HG03520 (cell line): ENCODE results near the gene N4BP2.
A peak's percentile ranks its signal among the peaks of the same experiment; 100 is the strongest.

Source experiments
- ATAC-seq: cut with Tn5 transposase; IDR thresholded peaks from one replicate; pipeline ENCODE4 v1.9.1; 2021; ENCODE audit warnings: mild to moderate bottlenecking, moderate library complexity; ENCODE audit not compliant: unreplicated experiment

Gene N4BP2

GRCh38 chr4:40149960-40150385 lies 93.3 kb downstream of the N4BP2 start:
- no peak for ATAC-seq

- no peak for ATAC-seq
Observed at GRCh38 chr4:40150932-40151331, 94.3 kb downstream of the N4BP2 start.

- no peak for ATAC-seq
Observed at GRCh38 chr4:40152637-40153036, 96.0 kb downstream of the N4BP2 start.

- no peak for ATAC-seq
Observed at GRCh38 chr4:40157436-40157835, 100.8 kb downstream of the N4BP2 start.

- ATAC-seq = no peak
Observed at GRCh38 chr4:40160258-40160657, 103.6 kb downstream of the N4BP2 start.

GRCh38 chr4:40164459-40164858 lies 107.8 kb downstream of the N4BP2 start:
- no peak for ATAC-seq

GRCh38 chr4:40165916-40166315 lies 109.3 kb downstream of the N4BP2 start:
- ATAC-seq = no peak

GRCh38 chr4:40168070-40168469 lies 111.4 kb downstream of the N4BP2 start:
- ATAC-seq = no peak

GRCh38 chr4:40170588-40170987 lies 113.9 kb downstream of the N4BP2 start:
- ATAC-seq = no peak

GRCh38 chr4:40173470-40173875 lies 116.8 kb downstream of the N4BP2 start:
- peak; percentile 76 for ATAC-seq

GRCh38 chr4:40176602-40177001 lies 120.0 kb downstream of the N4BP2 start:
- ATAC-seq = no peak

- no peak for ATAC-seq
Observed at GRCh38 chr4:40177591-40177990, 120.9 kb downstream of the N4BP2 start.

- ATAC-seq = no peak
Observed at GRCh38 chr4:40178672-40179071, 122.0 kb downstream of the N4BP2 start.

- ATAC-seq = no peak
Observed at GRCh38 chr4:40179360-40179759, 122.7 kb downstream of the N4BP2 start.

- ATAC-seq = no peak
Observed at GRCh38 chr4:40180356-40180755, 123.7 kb downstream of the N4BP2 start.

GRCh38 chr4:40182001-40182400 lies 125.4 kb downstream of the N4BP2 start:
- no peak for ATAC-seq

- ATAC-seq = no peak
Observed at GRCh38 chr4:40182954-40183353, 126.3 kb downstream of the N4BP2 start.

- no peak for ATAC-seq
Observed at GRCh38 chr4:40183615-40184411, 127.2 kb downstream of the N4BP2 start.

- ATAC-seq = no peak
Observed at GRCh38 chr4:40185830-40186664, 129.4 kb downstream of the N4BP2 start.

GRCh38 chr4:40186665-40187014 lies 130.0 kb downstream of the N4BP2 start:
- ATAC-seq = no peak

- ATAC-seq = no peak
Observed at GRCh38 chr4:40187386-40187906, 130.8 kb downstream of the N4BP2 start.

GRCh38 chr4:40190019-40190418 lies 133.4 kb downstream of the N4BP2 start:
- ATAC-seq = no peak
